Measurements from ENCODE around the gene TEKT4. TPM values are rescaled to one million over a fixed set of nuclear protein-coding genes. Genes with fewer than 3 reads are reported as not detected.
"Not testable (repeated sequence)": the region's sequence is repeated elsewhere in the genome, so short reads cannot be mapped to it uniquely, and the experiment has no call there.

Gene TEKT4
- total RNA-seq, 1 donor, result not detected

GRCh38 chr2:94879982-94880377 lies 8.8 kb downstream of the TEKT4 start:
- no peak overlapping the region for H3K4me3 ChIP-seq (ENCODE audit: low read depth, low read length)
- no peak for DNase-seq (ENCODE audit: low read depth)
- TF ChIP-seq, protein P1, sequence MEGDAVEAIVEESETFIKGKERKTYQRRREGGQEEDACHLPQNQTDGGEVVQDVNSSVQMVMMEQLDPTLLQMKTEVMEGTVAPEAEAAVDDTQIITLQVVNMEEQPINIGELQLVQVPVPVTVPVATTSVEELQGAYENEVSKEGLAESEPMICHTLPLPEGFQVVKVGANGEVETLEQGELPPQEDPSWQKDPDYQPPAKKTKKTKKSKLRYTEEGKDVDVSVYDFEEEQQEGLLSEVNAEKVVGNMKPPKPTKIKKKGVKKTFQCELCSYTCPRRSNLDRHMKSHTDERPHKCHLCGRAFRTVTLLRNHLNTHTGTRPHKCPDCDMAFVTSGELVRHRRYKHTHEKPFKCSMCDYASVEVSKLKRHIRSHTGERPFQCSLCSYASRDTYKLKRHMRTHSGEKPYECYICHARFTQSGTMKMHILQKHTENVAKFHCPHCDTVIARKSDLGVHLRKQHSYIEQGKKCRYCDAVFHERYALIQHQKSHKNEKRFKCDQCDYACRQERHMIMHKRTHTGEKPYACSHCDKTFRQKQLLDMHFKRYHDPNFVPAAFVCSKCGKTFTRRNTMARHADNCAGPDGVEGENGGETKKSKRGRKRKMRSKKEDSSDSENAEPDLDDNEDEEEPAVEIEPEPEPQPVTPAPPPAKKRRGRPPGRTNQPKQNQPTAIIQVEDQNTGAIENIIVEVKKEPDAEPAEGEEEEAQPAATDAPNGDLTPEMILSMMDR (IDR thresholded peaks at IDR 0.05; ENCODE audit: insufficient read depth, low read length), result no peak

DNA sequence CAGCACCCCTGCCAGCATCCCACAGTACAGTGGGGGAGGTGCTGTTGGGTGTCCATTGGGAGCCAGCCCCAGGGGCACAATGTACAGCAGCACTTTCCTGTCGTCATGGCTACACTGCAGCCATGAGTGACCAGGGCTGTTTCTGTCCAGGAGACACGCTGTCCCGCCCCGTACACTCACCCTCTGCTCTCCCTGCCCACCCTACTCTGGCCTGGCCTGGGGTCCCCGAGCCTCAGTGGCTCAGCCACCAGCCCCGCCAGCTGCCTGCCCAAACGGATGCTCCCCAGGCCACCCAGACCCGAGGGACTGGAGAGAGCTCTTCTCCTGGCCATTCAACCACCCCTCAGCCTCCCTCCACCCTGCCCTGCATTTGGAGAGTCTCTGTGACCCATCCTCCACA lies 9.3 kb downstream of the TEKT4 start:
- TF ChIP-seq, protein P1 (IDR thresholded peaks at IDR 0.05; ENCODE audit: insufficient read depth, low read length), result no peak

GRCh38 chr2:94881070-94881469 lies 9.8 kb downstream of the TEKT4 start:
- no peak overlapping the region for H3K4me3 ChIP-seq (ENCODE audit: low read depth, low read length)
- DNase-seq (ENCODE audit: low read depth), result no peak
- TF ChIP-seq, protein P1 (IDR thresholded peaks at IDR 0.05; ENCODE audit: insufficient read depth, low read length), result no peak

More for the DNA sequence above, 9.3 kb downstream of the TEKT4 start:
- no peak for DNase-seq (ENCODE audit: low read depth)
- no peak overlapping the region for H3K4me3 ChIP-seq (ENCODE audit: low read depth, low read length)

GRCh38 chr2:94890234-94890633 lies 19.0 kb downstream of the TEKT4 start:
- no peak for DNase-seq (ENCODE audit: low read depth)
- H3K4me3 ChIP-seq (ENCODE audit: low read depth, low read length), result no peak overlapping the region
- TF ChIP-seq, protein P1 (IDR thresholded peaks at IDR 0.05; ENCODE audit: insufficient read depth, low read length), result no peak

GRCh38 chr2:94895273-94895672 lies 24.0 kb downstream of the TEKT4 start:
- H3K4me3 ChIP-seq (ENCODE audit: low read depth, low read length); DNase-seq (ENCODE audit: low read depth): not testable (repeated sequence)

GRCh38 chr2:94906976-94907375 lies 35.7 kb downstream of the TEKT4 start:
- H3K4me3 ChIP-seq (ENCODE audit: low read depth, low read length); DNase-seq (ENCODE audit: low read depth): not testable (repeated sequence)

GRCh38 chr2:94923196-94923595 lies 52.0 kb downstream of the TEKT4 start:
- no peak overlapping the region for H3K4me3 ChIP-seq (ENCODE audit: low read depth, low read length)
- TF ChIP-seq, protein P1 (IDR thresholded peaks at IDR 0.05; ENCODE audit: insufficient read depth, low read length), result no peak
- no peak for DNase-seq (ENCODE audit: low read depth)

DNA sequence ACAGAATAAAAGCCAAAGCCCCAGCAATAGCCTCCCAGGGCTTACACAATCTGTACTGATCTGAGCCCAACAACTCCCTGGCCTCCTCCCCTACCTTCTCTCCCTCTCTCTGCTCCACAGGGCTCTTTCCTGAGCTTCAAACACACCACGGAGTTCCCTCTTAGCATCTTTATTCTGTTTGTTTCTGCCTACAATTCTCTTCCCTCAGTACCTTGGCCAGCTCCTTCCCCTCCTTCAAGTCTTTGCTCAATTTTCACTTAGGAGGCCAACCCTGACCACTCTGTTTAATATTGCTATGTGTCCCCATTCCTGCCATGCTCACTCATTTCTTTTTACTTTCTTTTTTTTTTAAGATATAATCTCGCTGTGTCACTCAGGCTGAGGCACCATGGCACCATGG lies 53.8 kb downstream of the TEKT4 start:
- DNase-seq (ENCODE audit: low read depth); H3K4me3 ChIP-seq (ENCODE audit: low read depth, low read length): not testable (repeated sequence)

Small RNA genes lying within 50 kb of the gene (small RNA-seq; reads per million reads assigned to genes)
- gene RNU6-1320P, result not detected

Other genes with a start within 250 kb of the TEKT4 start
- gene MAL, start 154.3 kb downstream of the TEKT4 start, total RNA-seq (ENCODE audit: low replicate concordance), result not detected in 2 replicates

Data from fibroblast of the aortic adventitia (primary cell).